Glutamatergic neuron (in vitro differentiated cells): ENCODE measurements around the gene STRN4. TPM values are rescaled to one million over a fixed set of nuclear protein-coding genes. Genes with fewer than 3 reads are reported as not detected.

ENCODE experiments used
- DNase-seq: peaks from one replicate; pipeline ENCODE4 v3.0.0; 2022
- H3K27ac Mint-ChIP-seq: one replicate; pipeline ENCODE4 v1.8.0; 2020; ENCODE audit warnings: mild to moderate bottlenecking, mixed read lengths, inconsistent platforms; ENCODE audit not compliant: unreplicated experiment
- H3K27me3 Mint-ChIP-seq: one replicate; pipeline ENCODE4 v1.8.0; 2020; ENCODE audit warnings: mild to moderate bottlenecking, moderate library complexity, mixed read lengths, inconsistent platforms; ENCODE audit not compliant: unreplicated experiment
- H3K36me3 Mint-ChIP-seq: one replicate; pipeline ENCODE4 v1.8.0; 2020; ENCODE audit warnings: mild to moderate bottlenecking, mixed read lengths, inconsistent platforms; ENCODE audit not compliant: unreplicated experiment
- H3K4me1 Mint-ChIP-seq: one replicate; pipeline ENCODE4 v1.8.0; 2020; ENCODE audit warnings: mild to moderate bottlenecking, low read depth, mixed read lengths, inconsistent platforms; ENCODE audit not compliant: unreplicated experiment
- H3K4me3 Mint-ChIP-seq: one replicate; pipeline ENCODE4 v1.8.0; 2020; ENCODE audit warnings: mild to moderate bottlenecking, mixed read lengths, inconsistent platforms; ENCODE audit not compliant: unreplicated experiment
- H3K9me3 Mint-ChIP-seq: one replicate; pipeline ENCODE4 v1.8.0; 2020; ENCODE audit warnings: mild to moderate bottlenecking, moderate library complexity, mixed read lengths, inconsistent platforms; ENCODE audit not compliant: unreplicated experiment
- CTCF ChIP-seq: fragments of 200-600 bp; sonication (generic); IDR thresholded peaks from one replicate; pipeline ENCODE4 v1.5.0; 2021; ENCODE audit not compliant: partially characterized antibody, unreplicated experiment
- microRNA-seq: library from miRNA; unstranded; fragments of <30 nt; microRNA quantifications from one replicate; pipeline ENCODE4, GENCODE V29; 2020; ENCODE audit not compliant: unreplicated experiment
- total RNA-seq: library from RNA; stranded (reverse); fragmentation: NEBNext Ultra II Directional; extraction: Animal tissue kit (Norgen Biotek cat#: 25700); gene quantifications from one replicate; pipeline ENCODE4 v1.2.1, GENCODE V29; 2021; ENCODE audit not compliant: unreplicated experiment

STRN4 gene
- total RNA-seq, 1 donor from 2014 or later: 117 TPM

- Mint-ChIP-seq H3K36me3 (peaks cover under 1% of the 10 kb centered on the region), H3K4me1 (no peaks in the 10 kb centered on the region), H3K27ac (no peak overlapping the region), H3K27me3 (no peaks in the 10 kb centered on the region), H3K4me3 (peak overlapping the region; percentile 25), H3K9me3 (peaks cover 1% of the 10 kb centered on the region)
- no peak for DNase-seq
- no peak for TF ChIP-seq CTCF
Observed at GRCh38 chr19:46685189-46685588, 61.1 kb downstream of the STRN4 start.

GRCh38 chr19:46678110-46678732 lies 68.0 kb downstream of the STRN4 start:
- Mint-ChIP-seq H3K27me3 (peaks cover 2% of the 10 kb centered on the region), H3K4me1 (no peaks in the 10 kb centered on the region), H3K36me3 (no peaks in the 10 kb centered on the region), H3K27ac (no peak overlapping the region), H3K4me3 (no peak overlapping the region), H3K9me3 (peaks cover 6% of the 10 kb centered on the region)
- DNase-seq: no peak
- no peak for TF ChIP-seq CTCF

- no peak for TF ChIP-seq CTCF
- Mint-ChIP-seq H3K27ac (no peak overlapping the region), H3K27me3 (peaks cover 3% of the 10 kb centered on the region), H3K4me1 (no peaks in the 10 kb centered on the region), H3K4me3 (no peak overlapping the region), H3K36me3 (no peaks in the 10 kb centered on the region), H3K9me3 (peaks cover 2% of the 10 kb centered on the region)
- peak; percentile 30 for DNase-seq
Observed at GRCh38 chr19:46674416-46675178, 71.7 kb downstream of the STRN4 start.

- no peak for TF ChIP-seq CTCF
- no peak overlapping the region for H3K27ac Mint-ChIP-seq
- peaks cover 5% of the 10 kb centered on the region for H3K27me3 Mint-ChIP-seq
- H3K4me3 Mint-ChIP-seq: no peak overlapping the region
- no peaks in the 10 kb centered on the region for H3K36me3 Mint-ChIP-seq
- H3K9me3 Mint-ChIP-seq: no peaks in the 10 kb centered on the region
- no peaks in the 10 kb centered on the region for H3K4me1 Mint-ChIP-seq
- DNase-seq: no peak
Observed at GRCh38 chr19:46670813-46671212, 75.4 kb downstream of the STRN4 start.

Small RNA genes within 50 kb of the gene (microRNA-seq; reads per million reads assigned to microRNA genes)
- gene MIR320E: 6.6 reads per million, percentile 38 among the genes with 10 or more reads in this experiment

Other genes starting within 250 kb of the STRN4 start
- gene CALM3, start 145.1 kb downstream of the STRN4 start, total RNA-seq: 845 TPM
- gene PTGIR, start 121.4 kb downstream of the STRN4 start, total RNA-seq: 0.27 TPM
- gene GNG8, start 110.2 kb downstream of the STRN4 start, total RNA-seq: 54.6 TPM
- gene DACT3, start 85.3 kb downstream of the STRN4 start, total RNA-seq: 55.1 TPM
- 54.7 TPM for gene PRKD2, start 29.3 kb downstream of the STRN4 start, total RNA-seq
- gene FKRP, start 393 bp downstream of the STRN4 start, total RNA-seq: 46.6 TPM
- 35.4 TPM for gene SLC1A5, start 42.1 kb upstream of the STRN4 start, total RNA-seq
- 95.4 TPM for gene AP2S1, start 104.4 kb upstream of the STRN4 start, total RNA-seq
- gene ARHGAP35, start 114.5 kb upstream of the STRN4 start, total RNA-seq: 127 TPM